Activated CD8-positive, alpha-beta memory T cell treated with anti-CD3 and anti-CD28 coated beads for 24 hours (primary cell): Measurements from ENCODE around the gene PCMT1.
"Not testable (repeated sequence)": the region's sequence is repeated elsewhere in the genome, so short reads cannot be mapped to it uniquely, and the experiment has no call there.

Experiments used
- DNase-seq: peaks from one replicate; pipeline ENCODE4 v3.0.0-alpha.2; 2020

The PCMT1 gene

DNA sequence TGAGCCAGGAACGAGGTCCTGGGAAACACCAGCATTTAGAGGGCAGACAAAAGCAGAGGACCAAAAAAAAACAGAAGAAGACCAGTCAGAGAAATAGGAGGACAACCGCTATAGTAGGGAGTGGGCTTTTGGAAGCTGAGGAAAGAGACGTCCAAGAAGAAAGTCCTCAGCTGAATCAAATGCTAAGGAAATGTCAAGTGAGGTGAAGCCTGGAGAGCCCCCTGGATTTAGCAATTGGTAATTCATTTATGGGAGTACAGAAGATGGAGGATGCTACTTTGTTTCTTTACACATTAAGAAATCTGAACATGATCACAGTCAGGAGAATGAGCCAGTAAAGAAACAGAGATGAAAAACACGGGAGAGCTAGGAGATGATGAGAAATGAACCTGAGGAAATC is 73.5 kb downstream of the PCMT1 start:
- no peak for DNase-seq

DNA sequence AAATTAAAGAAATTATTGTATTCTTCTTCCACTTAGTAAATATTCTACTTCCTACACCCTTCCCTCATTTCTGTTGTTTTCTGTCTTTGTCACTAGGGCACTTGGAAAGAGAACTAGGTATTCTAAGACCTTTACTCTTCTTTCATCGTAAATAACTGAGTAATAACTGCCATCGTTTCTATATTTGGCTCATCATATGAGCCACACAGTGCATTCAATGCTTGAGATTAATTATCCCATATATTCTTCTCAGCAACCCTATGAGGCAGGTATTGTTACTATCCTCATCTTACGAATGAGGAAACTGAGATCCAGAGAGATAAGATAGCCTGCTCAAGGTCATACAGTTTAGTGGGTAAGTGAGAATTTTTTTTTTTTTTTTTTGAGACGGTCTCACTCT is 75.8 kb downstream of the PCMT1 start:
- no peak for DNase-seq

DNA sequence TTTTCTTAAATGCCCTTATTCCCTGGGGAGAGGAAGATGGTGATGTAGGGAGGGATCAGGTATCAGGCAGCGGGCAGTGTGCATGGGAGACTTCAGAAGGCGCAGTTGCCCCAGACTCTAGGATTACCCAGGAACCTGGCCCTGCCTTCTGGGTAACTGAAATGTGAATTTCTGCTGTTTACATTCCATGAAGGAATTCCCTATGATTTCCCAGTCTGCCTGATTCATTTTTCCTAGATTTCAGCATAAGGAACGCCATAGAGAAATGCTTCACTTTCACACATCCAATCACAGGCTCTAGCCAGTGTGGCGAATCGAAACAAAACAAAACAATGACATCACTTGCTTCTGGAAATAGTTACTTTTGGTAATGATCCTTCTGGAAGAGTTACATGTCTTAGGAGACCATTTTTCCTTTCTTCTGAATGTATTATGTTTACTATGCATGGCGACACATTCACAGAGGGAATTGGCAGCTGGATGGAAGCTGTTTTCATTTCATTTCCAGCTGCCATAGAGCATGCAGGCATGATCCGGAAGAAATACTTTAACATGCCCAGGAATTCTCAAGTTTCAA is 81.3 kb downstream of the PCMT1 start:
- no peak for DNase-seq

DNA sequence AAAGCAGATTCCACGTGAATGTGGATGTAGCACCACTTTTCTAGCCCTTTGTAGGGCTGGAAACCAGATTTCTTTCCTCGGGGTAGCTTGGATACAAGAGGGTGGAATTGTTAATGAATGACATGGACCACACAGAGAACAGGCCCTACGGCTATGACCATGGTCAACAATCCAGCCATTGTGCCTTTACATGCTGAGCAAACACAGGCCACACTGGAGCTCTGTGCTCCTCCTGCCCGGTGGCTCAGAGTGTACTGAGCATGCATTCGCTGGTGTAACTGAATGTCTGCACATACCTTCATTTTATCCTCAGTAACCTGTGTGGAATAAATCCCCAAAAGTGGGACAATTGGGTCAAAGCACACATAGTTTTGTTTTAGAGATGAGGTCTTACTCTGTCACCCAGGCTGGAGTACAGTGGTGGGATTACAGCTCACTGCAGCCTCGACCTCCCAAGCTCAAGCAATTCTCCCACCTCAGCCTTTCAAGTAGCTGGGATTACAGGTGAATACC is 81.8 kb downstream of the PCMT1 start:
- no peak for DNase-seq

DNA sequence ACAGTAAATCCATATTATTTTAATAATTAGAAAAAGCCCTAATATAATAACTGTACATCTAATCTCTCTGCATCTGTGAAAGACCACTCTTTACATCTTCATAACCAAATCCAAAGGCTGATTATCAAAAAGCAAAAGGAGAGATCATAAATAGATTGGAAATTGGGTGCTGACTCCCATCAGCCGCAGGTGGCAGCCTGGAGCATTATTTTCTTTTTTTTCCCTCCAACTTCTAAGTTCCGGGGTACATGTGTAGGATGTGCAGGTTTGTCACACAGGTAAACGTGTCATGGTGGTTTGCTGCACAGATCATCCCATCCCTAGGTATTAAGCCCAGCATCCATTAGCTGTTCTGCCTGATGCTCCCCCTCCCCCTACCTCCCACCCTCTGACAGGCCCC is 84.1 kb downstream of the PCMT1 start:
- DNase-seq = no peak

DNA sequence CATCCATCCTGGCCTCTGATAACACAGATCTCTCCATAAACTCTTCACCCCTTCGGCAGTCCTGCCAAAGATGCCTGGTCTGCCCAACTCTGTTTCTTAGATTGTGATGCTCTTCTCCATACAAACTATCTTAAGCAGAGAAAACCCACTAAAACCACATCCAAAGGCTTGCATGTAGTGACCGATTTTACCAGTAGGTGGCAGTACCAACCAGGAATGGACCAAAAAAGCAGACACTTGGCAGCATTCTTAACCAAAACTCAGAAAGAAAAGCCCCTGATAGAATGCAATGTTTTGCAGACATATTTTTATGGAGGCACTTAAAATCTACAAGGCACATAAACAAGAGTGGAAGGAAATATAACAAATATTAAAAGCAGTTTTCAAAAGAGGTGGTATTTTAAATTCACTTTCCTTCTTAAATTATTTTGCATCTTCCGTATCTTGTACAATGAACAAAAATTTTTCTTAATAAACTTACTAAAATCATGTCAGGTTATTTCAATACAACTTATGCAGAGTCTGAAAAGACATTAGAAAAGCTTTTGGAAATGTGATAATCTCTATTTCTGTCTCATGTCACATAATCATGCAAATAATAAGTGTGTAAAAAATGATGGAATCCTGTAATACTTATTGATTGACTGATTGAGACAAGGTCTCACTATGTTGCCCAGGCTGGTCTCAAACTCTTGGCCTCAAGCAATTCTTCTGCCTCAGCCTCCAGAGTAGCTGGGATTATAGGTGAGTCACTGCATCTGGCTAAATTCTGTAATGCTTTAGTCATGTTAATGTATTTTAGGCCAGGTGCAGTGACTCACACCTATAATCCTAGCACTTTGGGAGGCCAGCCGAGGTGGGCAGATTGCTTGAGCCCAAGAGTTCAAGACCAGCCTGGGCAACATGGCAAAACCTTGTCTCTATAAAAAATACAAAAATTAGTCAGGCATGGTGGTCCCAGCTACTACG is 85.3 kb downstream of the PCMT1 start:
- peak; percentile 89 for DNase-seq

DNA sequence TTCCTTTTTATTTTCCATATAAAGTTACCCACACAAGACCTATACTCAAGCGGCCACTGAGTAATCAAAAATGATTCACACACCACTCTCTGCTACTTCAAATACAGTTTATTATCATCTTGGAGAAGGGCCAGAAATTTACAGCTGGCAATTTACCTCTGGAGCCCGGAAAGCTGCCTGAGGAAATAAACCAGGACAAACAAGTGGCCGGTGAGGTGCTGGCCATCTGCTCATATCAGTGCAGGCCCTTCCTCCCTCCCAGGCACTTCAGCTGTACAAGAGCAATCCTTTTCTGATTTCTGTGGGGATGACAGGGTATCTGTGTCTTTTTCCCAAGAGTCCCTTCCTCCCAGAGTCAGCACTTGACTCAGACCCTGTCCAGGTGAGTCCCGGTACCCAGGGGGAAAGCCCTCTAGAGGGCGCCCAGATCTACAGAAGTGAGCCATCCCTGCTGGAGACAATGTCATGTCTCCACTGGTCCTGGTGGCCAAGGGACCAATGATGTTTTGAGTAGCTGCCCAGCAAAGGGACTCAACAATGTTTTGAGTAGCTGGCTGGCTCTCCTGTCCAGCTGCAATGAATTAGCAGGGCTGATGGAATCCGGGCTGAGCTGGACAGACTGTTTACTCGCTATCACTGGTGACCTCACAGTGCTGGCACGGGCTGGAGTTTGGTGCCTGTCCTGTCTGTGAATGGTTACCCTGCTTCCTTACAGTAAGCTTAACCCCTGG is 91.0 kb downstream of the PCMT1 start:
- peak; percentile 67 for DNase-seq

DNA sequence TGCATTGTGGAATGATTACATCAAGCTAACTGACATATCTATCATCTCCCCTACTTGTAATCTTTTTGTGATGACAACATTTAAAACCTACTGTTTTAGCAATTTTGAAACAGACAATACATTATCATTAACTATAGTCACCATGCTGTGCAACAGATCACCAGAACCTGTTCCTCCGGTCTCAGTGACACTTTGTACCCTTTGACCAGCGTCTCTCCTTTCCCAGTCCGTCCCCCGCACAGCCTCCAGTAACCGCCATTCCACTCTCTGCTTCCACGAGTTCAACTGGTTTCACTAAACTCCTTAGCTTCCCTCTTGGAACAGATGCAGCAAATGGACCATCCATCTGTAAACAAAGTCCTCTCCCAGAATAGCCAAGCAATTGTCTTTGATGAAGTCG is 92.8 kb downstream of the PCMT1 start:
- no peak for DNase-seq

DNA sequence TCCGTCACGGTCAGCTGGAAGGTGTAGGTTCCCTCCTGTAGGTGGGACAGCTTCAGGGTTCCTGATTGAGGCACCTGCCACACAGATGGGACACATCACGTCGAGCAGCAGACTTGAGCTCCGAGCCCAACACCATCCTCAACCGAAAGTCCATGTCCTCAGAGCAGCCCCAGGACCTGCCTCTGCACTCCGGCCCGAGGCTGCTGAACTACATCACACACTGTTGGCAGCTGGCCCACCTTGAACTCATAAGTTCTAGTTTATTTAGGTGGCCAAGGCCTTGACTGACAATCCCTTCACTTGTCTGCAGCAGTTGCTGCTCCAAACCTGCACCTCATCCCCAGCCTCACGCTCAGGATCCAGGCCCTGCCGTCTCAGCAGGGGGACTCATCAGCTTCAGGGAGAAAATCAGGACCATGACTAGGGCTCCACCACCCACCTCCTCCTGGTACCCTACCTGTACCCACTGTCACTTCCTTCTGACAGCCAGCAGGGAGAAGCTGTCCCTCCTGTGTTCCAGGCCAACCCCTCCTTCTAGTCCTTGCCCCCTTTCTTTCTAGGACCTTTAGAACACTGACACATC is 93.6 kb downstream of the PCMT1 start:
- no peak for DNase-seq

DNA sequence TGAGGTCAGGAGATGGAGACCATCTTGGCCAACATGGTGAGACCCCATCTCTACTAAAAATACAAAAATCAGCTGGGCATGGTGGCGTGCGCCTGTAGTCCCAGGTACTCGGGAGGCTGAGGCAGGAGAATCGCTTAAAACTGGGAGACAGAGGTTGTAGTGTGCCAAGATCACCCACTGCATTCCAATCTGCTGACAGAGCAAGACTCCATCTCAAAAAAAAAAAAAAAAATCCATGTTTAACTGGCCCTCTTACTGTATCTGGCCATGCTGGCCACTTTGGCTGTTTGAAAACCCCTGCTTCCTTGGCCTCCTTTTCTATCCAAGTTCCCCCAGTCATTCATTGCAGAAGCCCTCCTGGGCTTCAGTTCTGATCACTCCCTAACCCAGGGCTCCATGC is 94.5 kb downstream of the PCMT1 start:
- DNase-seq = not testable (repeated sequence)

DNA sequence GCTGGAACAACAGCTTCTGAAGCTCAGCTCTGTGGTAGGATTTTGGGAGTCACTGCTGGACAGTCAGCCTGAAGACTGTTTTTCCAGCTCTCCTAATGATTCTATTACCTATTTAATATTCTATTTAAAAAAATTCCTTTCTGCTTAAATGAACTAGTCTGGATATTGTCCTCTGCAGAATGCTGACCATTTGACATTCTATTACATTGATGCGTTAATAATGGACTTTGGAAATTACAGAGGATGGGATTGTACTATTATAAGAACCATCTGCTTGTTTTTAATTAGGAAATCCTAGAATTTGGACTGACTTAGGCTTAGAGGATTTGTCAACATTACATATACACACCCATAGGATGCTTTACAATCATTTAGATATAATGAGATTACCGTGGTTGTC is 94.9 kb downstream of the PCMT1 start:
- DNase-seq = no peak

DNA sequence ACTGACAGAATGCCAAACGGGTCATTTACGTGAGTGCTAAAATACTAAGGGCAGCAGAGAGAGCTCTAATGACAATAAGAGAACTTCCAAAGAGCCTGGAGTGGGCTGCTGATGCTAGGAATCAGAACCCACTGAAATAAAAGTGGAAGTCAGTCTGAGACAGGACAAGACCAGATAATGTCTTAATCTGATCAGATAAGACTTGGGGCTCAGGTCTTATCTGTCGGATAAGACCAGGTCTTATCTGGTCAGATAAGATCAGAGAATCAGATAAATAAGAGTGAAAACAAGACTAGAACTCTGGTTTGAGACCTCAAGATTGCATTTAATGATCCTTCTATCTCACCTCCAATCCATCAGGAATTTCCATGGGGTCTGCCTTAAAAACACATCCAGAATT is 96.0 kb downstream of the PCMT1 start:
- no peak for DNase-seq

DNA sequence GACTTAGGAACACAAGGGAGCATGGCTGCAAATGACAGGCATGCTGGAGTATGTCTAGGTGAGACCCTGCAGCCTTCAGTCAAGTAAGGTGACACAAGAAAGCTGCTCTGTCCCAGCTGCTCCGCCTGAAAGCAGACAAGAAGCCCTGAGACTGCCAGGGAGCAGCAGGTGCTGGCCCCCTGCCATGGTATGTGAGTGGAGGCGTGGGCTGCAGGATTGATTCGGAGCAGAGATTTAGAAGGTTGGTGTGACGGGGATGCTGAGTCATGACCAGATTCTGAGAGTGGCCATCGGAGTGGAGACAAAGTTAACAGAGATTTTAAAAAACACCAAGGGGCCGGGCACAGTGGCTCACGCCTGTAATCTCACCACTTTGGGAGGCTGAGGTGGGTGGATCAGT is 96.8 kb downstream of the PCMT1 start:
- DNase-seq = no peak

DNA sequence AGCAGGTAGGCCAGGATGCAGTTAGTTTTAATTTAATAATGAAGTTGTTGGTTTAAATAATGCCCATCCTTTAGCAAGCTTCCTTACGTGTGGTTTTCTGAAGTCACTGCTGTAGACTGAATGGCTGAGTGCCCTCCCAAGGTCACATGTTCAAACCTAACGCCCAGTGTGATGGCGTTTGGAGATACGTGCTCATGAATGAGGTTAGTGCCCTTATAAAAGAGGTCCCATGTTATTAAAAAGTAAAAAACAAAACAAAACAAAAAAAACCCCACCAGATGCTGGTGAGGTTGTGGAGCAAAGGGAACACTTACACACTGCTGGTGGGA is 98.4 kb downstream of the PCMT1 start:
- DNase-seq = no peak

DNA sequence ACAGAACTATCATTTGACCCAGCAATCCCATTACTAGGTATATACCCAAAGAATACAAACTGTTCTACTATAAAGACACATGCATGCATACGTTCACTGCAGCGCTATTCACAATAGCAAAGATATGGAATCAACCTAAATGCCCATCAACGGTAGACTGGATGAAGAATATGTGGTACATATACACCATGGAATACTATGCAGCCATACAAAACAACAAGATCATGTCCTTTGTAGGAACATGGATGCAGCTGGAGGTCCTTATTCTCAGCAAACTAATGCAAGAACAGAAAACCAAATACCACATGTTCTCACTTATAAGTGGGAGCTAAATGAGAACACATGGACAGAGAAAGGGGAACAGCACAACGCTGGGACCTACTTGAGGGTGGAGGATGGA is 98.8 kb downstream of the PCMT1 start:
- not testable (repeated sequence) for DNase-seq

DNA sequence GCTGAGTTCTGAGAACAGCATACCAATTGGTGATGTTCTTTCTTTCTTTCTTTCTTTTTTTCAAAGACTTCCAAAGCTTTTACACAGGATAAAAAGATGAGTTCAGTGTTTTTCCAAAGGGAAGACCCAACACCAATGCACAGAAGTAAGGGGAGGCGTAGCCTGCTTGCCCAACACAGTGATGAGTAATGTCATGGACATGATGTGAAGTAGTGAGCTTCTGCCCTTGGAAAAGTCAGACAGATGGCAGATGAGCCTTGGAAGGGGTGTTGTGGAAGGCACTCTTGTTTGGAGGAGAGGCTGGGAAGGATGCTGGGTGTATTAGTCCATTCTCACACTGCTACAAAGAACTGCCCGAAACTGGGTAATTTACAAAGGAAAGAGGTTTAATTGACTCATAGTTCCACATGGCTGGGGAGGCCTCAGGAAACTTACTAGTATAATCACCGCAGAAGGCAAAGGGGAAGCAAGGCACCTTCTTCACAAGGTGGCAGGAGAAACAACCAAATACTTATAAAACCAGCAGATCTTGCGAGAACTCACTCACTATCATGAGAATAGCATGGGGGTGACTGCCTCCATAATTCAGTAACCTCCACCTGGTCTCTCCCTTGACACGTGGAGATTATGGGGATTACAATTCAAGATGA is 102.0 kb downstream of the PCMT1 start:
- DNase-seq = no peak

DNA sequence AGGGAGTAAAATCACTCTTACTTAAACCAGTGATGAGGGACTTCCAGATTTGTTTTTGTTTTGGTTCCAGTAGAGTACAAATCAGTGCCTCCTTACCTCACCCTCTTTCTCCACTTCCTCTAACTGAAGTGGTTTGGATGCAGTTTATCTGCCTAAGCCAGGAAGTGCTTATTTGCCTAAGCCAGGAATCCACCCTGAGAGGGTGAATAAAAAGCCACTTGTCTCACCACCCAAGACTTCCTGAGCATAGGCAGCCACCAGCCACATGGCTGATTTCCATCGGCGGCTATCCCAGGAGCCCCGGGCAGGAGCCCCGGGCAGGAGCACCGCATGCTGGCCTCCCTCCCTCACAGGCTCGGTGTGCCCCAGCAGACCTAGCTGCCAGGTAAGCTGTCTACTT is 102.6 kb downstream of the PCMT1 start:
- DNase-seq = no peak

DNA sequence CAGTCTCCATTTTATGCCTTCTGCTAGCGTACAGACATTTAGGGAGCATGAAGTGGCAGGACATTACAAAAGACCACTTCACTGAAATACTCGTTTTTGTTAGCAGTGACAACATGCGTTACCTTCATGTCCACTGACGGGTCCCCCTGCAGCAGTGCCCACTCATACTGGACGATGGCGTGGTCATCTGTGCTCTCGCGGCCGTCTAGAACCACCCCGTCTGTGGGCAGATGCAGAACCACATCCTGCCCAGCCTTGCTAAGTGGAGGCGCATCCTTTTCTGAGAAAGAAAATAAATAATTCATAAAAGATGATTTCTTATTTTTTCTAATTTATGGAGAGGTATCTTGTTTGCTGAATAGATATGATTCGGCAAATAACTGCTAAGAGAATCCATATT is 103.3 kb downstream of the PCMT1 start:
- no peak for DNase-seq

DNA sequence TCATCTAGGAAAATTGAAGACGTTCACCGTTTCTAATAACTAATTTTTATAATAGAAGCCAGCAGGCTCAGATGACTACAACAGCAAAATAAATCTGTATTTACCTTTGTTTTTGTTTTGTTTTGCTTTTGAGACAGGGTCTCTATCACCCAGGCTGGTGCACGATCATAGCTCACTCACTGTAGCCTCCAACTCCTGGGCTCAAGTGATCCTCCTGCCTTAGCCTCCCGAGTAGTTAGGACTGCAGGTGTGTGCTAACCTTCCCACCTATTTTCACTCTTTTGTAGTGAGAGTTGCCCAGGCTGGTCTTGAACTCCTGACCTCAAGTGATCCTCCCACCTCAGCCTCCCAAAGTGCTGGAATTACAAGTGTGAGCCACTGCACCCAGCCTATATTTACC is 104.5 kb downstream of the PCMT1 start:
- not testable (repeated sequence) for DNase-seq

DNA sequence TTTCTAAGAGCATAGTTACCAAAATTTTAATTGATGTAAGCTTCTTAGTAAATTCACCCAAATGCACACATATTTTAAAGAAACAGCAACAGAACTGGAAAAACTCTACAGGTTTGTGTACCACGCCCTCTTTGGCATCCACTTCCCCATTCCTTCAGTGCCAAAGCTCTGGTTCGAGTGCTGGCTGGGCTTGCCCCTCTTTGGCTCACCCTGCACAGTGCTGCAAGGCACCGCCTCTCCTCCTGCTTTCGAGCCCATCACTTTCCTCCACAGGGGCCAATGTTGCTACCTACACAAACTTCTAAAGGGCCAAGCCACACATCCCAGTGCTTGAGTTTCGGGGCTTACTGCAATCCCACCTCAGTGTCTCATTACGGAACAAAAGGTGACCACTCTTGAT is 105.0 kb downstream of the PCMT1 start:
- DNase-seq = no peak

DNA sequence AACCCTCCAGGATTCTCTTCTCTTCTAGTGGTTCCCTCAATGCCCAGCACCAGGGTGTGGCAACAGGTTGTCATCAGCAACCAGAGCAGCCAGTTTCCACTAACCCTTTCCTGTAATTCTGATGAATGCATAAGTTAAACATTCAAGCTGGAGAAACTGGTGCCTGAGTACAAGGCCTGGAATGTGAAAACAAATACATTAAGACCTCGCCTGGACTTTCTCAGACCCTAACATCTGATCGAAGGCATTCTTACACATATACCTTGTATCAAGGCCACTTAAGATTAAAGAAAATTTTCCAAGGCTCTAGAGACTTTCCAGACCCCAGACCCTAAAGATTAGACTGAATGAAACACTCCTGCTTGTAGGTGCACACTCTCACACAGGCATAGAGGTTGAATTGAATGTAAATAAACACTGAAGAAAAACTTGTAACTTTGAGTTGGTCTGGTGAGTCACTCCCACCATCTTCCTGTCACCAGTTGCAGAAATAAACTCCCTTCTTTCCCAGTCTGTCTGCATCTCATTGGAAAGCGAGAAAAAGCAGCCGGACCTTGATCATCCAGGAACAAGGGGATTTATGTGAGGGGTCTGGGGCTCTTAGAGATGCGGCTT is 105.6 kb downstream of the PCMT1 start:
- DNase-seq = no peak

DNA sequence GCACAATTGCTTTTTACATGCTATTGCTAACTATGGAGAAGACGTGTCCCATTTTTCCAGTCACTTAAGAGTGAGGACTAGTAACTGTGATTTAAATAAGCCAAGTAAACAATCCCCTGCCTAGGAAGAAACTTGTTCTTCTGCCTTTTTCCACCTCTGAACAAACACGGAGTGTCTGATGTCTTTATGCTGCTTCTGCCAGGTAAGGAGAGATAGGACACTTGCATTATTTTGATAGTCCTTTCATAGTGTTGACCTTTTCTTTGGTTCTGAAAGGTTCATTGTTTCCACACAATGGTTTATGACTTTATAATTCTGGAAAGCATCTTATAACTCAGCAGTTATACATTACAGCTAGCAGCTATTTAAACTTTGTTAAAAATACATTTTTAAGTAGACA is 106.2 kb downstream of the PCMT1 start:
- no peak for DNase-seq
